Heart right ventricle (tissue), 16 donors: Measurements from ENCODE around the gene C10orf143. TPM values are rescaled to one million over a fixed set of nuclear protein-coding genes. Genes with fewer than 3 reads are reported as not detected.
"Not testable (repeated sequence)": the region's sequence is repeated elsewhere in the genome, so short reads cannot be mapped to it uniquely, and the experiment has no call there.

Experiments
- ATAC-seq, 8 donors: fragments of 200-7000 bp; cut with Tn5 transposase; one replicate each; pipeline ENCODE4 v1.9.1; 2020; ENCODE audit warnings: mild to moderate bottlenecking in 8 of 8, moderate library complexity in 8 of 8, moderate number of reproducible peaks in 1 of 8
- DNase-seq, 2 donors: peaks; one replicate each; pipeline ENCODE4 v3.0.0-alpha.2; 2020
- H3K27ac ChIP-seq, 10 donors: fragments of 200-600 bp; sonication (generic) in 2 of 10; one replicate each; pipeline versions ENCODE4 v1.5.0 to v1.8.0; 2020 to 2022; ENCODE audit warnings: mild to moderate bottlenecking in 3 of 10
- H3K27me3 ChIP-seq, 7 donors: fragments of 200-600 bp; one replicate each; pipeline ENCODE4 v1.8.0; 2021 to 2022; ENCODE audit warnings: mild to moderate bottlenecking in 2 of 7
- H3K36me3 ChIP-seq, 9 donors: fragments of 200-600 bp; sonication (generic) in 1 of 9; one replicate each; pipeline versions ENCODE4 v1.5.0 to v1.8.0; 2020 to 2022; ENCODE audit warnings: mild to moderate bottlenecking in 2 of 9
- H3K4me1 ChIP-seq, 9 donors: fragments of 200-600 bp; sonication (generic) in 1 of 9; one replicate each; pipeline versions ENCODE4 v1.5.0 to v1.8.0; 2020 to 2022; ENCODE audit warnings: mild to moderate bottlenecking in 4 of 9
- H3K4me3 ChIP-seq, 10 donors: fragments of 200-600 bp; sonication (generic) in 2 of 10; one replicate each; pipeline versions ENCODE4 v1.5.0 to v1.8.0; 2020 to 2022; ENCODE audit warnings: mild to moderate bottlenecking in 7 of 10, moderate library complexity in 2 of 10
- H3K9me3 ChIP-seq, 11 donors: fragments of 200-600 bp in 10 of 11; sonication (generic) in 2 of 11; one replicate each; pipeline versions ENCODE4 v1.5.0 to v1.8.0; 2013 to 2022; ENCODE audit warnings: mild to moderate bottlenecking in 2 of 11, control low read depth in 1 of 11, moderate library complexity in 1 of 11
- CTCF ChIP-seq, 9 donors: fragments of 200-600 bp; sonication (generic) in 2 of 9; IDR thresholded peaks; one replicate each; pipeline versions ENCODE4 v1.5.0 to v1.8.0; 2021 to 2022; ENCODE audit warnings: antibody characterized with exemption in 9 of 9, mild to moderate bottlenecking in 5 of 9, moderate library complexity in 1 of 9
- WGBS, 2 donors: extraction: QIAGEN DNeasy Blood & Tissue Kit; methylation state at CpG; one replicate each; pipeline ENCODE4 v1.1.7; 2013; ENCODE audit warnings: inconsistent platforms in 1 of 2; 5-methylcytosine and 5-hydroxymethylcytosine counted together
- intact Hi-C, 10 donors: fragments of 100-400 bp; cut with DNase I; formaldehyde crosslinking; loops; one replicate each; pipeline versions ENCODE4 v1.11.1 to v1.14.2; 2022
- polyA plus RNA-seq, 2 donors: library from polyadenylated mRNA; stranded (reverse); fragments of 200-250 nt; gene quantifications; one replicate each; pipeline ENCODE4 v1.2.3, GENCODE V29; 2013
- total RNA-seq, 10 donors: library from RNA; stranded (reverse); fragmentation: NEBNext Ultra II Directional in 3 of 10; extraction: Animal tissue kit (Norgen Biotek cat#: 25700) in 3 of 10; gene quantifications; one replicate each; pipeline versions ENCODE4 v1.2.1 to v1.2.4, GENCODE V29; 2021 to 2023
- donor health status: Arrhythmogenic right ventricular cardiomyopathy.
- donor health status: ischemic (EF 13 %, LVEDD 7.1; RV severe dilation, severe dysfunction).
- donor health status: healthy with polysubstance abuse.
- donor health status: DM: no; HTN: yes; CAD: no.
- donor health status: DM: no; HTN: no; CAD: no.
- donor health status: ischemic (EF 25% LVEDD 6.9; RV normal size, moderate dysfunction).
- donor health status: ischemic (EF 25% LVEDD 5.7; RV mildly dilated, moderate dysfunction).
- donor health status: healthy.
- donor health status: DM: yes; HTN: yes; CAD: no.
- donor health status: Ischemic cardiomyopathy.
- donor health status: ischemic (EF 35%, LVEDD 5.7; RV mildly dilated, moderate dysfunction).
- donor health status: nonischemic (EF 11% LVEDD 7.7; RV severe dilation, severe dysfunction).
- donor health status: DM: yes; HTN: yes; CAD: no.
- donor health status: PGD.
- donor health status: ischemic (EF 29% LVEDD 5.4; RV normal size, mild dysfunction).
- donor health status: nonischemic (EF 23%, LVEDD 6.1; RV moderate dilation, normal function).

The C10orf143 gene
- total and polyA plus RNA-seq, 12 donors = 1.1 to 5.4 (median 2.1) TPM

GRCh38 chr10:130024779-130025325 lies 85.8 kb downstream of the C10orf143 start:
- 88 to 89% methylated on average over 12 of the region's 12 CpGs for WGBS, 2 donors
- no peak overlapping the region for H3K4me3 ChIP-seq
- ATAC-seq (no peak), DNase-seq (no peak)
- H3K4me1 ChIP-seq = peaks cover 0 to 15% (median 0%) of the 10 kb centered on the region in 9 donors
- H3K27ac ChIP-seq = no peak overlapping the region
- intact Hi-C loops = no loop called here
- peaks cover 0 to 11% (median 0%) of the 10 kb centered on the region in 7 donors for H3K27me3 ChIP-seq
- H3K36me3 ChIP-seq = no peaks in the 10 kb centered on the region
- H3K9me3 ChIP-seq = peaks cover 0 to 5% (median 0%) of the 10 kb centered on the region in 11 donors
- no peak for TF ChIP-seq CTCF (IDR thresholded peaks at IDR 0.05)

GRCh38 chr10:130024326-130024725 lies 86.3 kb downstream of the C10orf143 start:
- WGBS, 2 donors = 88 to 93% methylated on average over 8 of the region's 8 CpGs
- Histone ChIP-seq H3K27me3 (peaks cover 0 to 11% (median 0%) of the 10 kb centered on the region in 7 donors), H3K4me1 (peaks cover 0 to 15% (median 0%) of the 10 kb centered on the region in 9 donors)
- H3K27ac ChIP-seq, ATAC-seq, H3K4me3 ChIP-seq, H3K36me3 ChIP-seq, H3K9me3 ChIP-seq, intact Hi-C loops, DNase-seq: not testable (repeated sequence)

- ATAC-seq (peak in 1 of 8 donors; percentile 11), DNase-seq (no peak)
- H3K4me3 ChIP-seq = no peak overlapping the region
- no peaks in the 10 kb centered on the region for H3K36me3 ChIP-seq
- peaks cover 0 to 9% (median 0%) of the 10 kb centered on the region in 7 donors for H3K27me3 ChIP-seq
- peaks cover 0 to 15% (median 0%) of the 10 kb centered on the region in 9 donors for H3K4me1 ChIP-seq
- no peak for TF ChIP-seq CTCF (IDR thresholded peaks at IDR 0.05)
- no peaks in the 10 kb centered on the region for H3K9me3 ChIP-seq
- intact Hi-C loops = no loop called here
- 81 to 82% methylated on average over 19 of the region's 19 CpGs for WGBS, 2 donors
- H3K27ac ChIP-seq = no peak overlapping the region
These were observed 87.0 kb downstream of the C10orf143 start for GRCh38 chr10:130023454-130024230.

GRCh38 chr10:130022511-130023299 lies 87.9 kb downstream of the C10orf143 start:
- Histone ChIP-seq H3K4me3 (no peak overlapping the region), H3K27ac (no peak overlapping the region), H3K4me1 (peaks cover 0 to 15% (median 0%) of the 10 kb centered on the region in 9 donors), H3K36me3 (no peaks in the 10 kb centered on the region), H3K27me3 (peaks cover 0 to 9% (median 0%) of the 10 kb centered on the region in 7 donors), H3K9me3 (no peaks in the 10 kb centered on the region)
- DNase-seq (no peak), ATAC-seq (peak in 1 of 8 donors; percentile 52)
- WGBS, 2 donors = 75 to 79% methylated on average over 28 of the region's 28 CpGs
- intact Hi-C loops = no loop called here
- no peak for TF ChIP-seq CTCF (IDR thresholded peaks at IDR 0.05)
